NCI-H460 (cell line): ENCODE results near the gene MESD. TPM values are rescaled to one million over a fixed set of nuclear protein-coding genes. Genes with fewer than 3 reads are reported as not detected.
"Not testable (repeated sequence)": the region's sequence is repeated elsewhere in the genome, so short reads cannot be mapped to it uniquely, and the experiment has no call there.

Experiments
- DNase-seq: peaks from one replicate; pipeline ENCODE4 v3.0.0-alpha.2; 2016; ENCODE audit warnings: low read depth; ENCODE audit errors: extremely low read depth
- total RNA-seq: library from RNA; depleted of rRNA; stranded (reverse); fragments of >200 nt; shearing (Covaris generic); gene quantifications from 2 replicates; pipeline ENCODE4 v1.2.3, GENCODE V29; 2014

MESD gene
- total RNA-seq, 1 experiment from 2014 or later = 18.6 TPM

DNA sequence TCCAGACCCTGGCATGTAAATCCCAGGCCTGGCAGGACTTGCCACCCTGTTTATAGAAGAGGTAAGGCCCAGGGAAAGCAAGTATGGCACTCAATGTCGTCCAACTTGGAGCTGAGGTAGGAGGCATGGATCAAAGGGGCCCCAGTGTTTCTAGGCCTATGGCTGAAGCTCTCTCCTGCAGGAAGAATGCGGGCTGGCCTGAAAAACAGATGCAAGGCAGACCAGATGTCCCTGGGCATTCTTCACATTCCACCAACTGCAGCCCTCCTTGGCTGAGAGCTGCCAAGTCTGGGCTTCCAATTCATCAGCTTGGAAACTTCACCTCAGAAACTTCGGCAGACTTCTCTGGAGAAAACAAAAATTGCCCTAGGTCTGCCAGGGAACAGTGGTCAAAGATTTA lies 22.2 kb downstream of the MESD start:
- DNase-seq = no peak

DNA sequence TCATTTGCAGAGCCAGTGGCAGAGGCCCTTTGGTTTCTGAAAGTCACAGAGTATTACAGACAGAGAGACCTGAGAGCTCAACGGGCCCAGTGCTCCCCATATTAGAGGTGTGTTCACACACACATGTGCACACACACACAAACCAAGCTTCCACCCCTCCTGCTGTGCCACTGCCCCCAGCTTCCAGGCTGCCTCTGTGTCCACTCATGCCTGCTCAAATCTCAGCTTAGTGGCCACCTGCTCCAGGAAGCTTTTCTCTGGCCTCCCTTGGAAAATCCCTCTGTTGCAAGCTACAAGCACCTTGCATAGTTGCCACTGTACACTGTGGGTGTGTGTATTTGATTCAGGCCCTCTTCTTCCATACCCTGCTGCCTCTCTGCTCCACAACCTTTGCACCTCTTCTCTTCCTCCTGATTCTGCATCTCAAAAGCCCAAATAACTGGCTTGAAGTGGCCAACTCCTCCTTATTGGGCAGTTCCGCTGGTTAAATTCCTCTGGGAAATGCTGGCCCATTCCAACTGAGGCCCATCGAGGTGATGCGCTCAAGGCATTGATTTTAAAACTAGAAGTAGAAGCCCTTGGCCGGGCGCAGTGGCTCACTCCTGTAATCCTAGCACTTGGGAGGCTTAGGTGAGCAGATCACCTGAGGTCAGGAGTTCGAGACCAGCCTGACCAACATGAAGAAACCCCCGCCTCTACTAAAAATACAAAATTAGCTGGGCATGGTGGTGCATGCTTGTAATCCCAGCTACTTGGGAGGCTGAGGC lies 23.0 kb downstream of the MESD start:
- DNase-seq = no peak

DNA sequence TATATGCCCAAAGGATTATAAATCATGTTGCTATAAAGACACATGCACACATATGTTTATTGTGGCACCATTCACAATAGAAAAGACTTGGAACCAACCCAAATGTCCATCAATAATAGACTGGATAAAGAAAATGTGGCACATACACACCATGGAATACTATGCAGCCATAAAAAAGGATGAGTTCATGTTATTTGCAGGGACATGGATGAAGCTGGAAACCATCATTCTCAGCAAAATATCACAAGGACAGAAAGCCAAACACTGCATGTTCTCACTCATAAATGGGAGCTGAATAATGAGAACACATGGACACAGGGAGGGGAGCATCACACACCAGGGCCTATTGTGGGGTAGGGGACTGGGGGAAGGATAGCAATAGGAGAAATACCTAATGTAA lies 24.2 kb downstream of the MESD start:
- DNase-seq = not testable (repeated sequence)

DNA sequence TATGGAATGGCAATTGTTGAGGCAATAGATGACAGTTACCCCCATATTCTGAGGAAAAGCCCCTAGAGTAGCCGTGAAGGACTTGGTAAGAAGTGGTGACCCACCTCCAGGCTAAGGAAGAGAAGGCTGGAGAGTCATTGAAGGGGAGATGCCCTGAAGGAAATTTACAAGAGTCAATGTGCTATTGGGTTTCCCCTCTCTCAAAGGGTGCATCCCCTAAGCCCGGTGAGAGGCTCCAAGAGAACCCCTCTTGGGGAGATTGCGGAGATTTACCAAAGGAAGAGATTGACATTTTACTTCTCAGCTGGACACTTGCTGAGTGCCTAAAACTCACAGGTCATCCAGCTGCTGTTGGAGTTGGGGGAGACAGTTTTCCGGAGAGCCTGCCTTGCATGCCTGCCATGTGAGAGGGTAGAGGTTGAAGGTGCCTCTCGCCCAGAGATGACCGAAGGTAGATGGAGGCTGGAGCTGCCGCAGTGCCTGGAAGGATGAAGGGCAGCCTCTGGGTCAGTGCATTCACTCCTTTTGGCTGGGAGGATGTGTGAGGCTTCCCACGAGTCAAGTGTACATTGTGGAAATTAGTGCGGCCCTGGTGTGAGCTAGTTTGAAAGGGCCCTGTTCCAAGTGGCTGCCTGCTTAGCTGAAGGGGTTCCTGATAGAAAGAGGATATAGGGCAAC lies 30.7 kb downstream of the MESD start:
- DNase-seq = no peak

DNA sequence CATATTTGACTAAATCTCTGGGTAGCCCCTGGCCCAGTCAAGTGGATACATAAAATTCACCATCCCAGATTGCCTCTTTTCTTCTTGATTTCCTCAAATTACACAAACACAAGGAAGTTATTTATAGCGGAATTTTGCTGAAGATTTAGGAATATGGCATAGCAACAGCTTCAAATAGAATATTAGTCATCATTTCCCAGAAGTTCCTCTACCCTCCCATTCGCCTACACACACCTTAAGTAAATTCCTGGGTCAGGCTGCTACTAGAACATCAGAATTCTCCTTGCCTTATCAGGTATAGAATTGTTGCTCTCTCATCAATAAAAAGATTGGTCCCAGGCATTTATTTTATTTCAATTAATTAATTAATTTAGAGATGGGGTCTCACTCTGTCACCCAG lies 31.6 kb downstream of the MESD start:
- DNase-seq = no peak

DNA sequence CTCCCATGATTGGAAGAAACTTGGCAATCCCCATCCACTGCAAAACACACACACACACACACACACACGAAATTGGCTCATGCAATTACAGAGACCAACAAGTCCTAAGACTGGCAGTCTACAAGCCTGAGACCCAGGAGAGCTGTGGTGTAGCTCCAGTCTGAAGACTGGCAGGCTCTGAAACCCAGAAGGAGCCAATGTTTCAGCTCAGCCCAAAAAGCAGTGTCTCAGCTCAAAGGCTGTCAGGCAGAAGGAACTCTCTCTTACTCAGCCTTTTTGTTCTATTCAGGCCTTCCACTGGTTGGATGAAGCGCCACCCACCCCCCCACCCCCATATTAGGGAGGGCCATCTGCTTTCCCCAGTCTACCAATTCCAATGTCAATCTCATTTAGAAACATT lies 32.1 kb downstream of the MESD start:
- no peak for DNase-seq

DNA sequence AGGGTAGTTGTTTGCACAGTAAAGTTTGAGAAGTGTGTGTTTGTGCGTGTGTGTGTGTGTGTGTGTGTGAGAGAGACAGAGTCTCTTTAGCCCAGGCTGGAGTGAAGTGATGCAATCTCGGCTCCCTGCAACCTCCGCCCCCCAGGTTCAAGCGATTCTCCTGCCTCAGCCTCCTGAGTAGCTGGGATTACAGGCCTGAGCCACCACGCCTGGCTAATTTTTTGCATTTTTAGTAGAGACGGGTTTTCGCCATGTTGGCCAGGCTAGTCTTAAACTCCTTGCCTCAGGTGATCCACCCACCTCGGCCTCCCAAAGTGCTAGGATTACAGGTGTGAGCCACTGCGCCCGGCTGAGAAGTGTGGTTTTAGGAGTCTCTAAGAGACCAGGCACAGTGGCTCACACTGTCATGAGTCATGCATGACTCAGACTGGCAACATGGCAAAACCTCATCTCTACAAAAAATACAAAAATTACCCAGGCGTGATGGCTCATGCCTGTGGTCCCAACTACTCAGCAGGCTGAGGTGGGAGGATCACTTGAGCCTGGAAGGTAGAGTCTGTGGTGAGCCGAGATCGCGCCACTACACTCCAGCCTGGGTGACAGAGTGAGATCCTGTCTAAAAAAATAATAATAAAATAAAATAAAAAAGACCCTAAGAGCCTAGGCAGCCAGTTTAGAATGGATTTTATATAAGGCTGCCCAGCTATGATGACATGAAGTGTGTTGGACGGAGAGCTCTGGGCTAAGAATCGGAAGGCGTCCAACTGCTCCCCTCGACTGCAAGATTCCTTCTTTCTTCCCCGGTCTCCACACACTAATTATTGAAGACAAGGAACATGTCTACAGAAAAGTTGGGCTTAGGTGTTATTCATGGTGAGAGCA lies 33.8 kb downstream of the MESD start:
- peak; percentile 22 for DNase-seq

DNA sequence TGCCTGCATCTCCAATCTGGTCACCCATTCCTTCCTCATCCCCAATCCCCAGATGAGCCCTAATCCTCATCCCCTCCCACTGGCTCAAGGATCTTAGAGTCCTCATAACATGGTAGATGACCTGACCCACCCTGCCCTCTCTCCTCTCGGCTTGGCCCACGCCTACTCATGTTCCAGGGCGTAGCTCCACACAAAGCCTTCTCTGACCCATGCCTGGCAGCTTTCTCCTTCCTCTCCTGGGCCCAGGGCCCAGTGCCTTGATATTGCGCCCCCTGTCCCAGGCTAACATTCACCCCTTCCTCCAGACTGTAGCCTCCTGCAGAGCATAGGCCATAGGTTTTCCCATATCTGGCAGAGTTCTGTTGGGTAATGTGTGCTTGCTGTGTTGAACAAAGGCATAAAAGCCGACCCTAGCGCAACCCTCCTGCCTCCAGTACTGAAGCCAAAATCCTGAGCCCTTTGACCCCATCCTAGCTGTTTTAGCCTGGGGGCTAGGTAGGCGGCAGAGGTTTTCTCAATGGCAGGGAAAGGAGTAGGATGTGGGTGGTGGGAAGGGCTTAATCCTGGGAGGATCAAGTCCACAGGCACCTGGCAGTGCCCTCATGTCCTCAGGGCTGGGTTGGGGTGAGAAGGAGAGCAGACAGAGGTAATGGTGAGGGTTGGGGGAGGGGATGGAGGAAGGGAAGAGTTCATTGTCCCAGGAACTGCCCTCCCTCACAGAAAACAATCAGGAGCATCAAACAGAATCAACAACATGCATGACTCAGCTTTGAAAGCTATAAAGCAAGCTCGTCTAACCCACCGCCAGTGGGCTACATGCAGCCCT lies 35.5 kb downstream of the MESD start:
- no peak for DNase-seq

DNA sequence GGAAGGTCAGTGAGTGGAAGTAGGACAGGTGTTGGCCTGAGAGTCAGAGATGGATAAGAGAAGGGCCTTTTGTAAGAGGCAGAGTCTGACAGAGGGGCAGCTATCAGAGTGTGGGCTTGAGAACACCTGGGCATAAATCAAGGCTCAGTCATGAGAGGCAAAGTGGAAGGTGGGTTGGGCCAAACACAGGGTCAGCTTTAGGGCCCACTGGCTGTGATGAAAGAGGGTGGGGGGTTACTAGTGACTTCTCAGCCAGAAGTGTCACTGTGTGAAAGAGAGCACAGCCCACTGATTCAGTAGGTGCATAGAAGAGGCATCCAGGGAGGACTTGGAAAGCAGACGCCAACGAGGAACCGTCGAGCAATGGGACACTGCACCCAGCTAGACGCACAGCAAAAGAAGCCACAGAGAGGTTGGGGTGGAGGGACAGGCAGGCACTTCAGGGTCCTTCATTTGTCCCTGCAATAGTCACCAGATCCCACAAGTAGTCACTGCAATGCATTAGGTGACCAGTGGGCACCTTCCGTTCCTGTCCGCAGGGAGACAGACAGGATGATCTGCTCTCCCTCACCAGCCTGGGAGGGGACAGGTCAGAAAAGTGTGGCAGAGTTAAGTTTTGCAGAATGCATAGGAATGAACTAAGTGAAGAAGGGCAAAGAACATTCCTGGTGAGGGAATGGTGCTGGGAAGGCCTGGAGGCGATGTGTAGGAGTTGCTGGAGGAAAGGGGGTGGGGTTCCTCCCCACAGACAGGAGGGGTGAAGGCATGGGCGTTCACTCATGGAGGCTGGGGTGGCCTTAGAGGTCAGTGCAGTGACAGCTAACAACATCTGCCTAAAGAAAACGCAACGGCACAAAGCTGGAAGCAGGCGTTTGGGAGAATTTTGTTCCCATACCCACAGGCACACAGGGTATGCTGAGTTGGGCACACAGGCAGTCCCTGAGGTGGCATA lies 36.3 kb downstream of the MESD start:
- no peak for DNase-seq

DNA sequence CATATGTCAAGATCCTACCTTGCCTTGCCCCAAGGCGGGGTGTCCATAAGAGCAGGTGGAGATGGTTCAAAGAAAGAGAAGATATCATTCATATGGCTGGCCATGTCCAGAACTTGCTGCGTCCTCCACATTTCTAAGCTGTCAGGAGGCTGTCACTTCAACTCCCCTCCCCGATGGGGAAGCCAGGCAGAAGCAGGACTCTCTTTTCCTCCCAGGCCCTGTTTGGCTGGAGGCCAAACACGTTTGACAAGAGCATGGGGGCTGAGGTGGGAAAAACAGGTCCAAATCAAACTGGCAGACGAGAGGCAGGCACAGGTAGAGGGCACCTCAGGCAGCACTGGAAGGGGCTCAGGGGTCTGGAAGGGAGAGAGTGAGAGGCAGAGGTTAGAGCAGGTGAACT lies 37.7 kb downstream of the MESD start:
- no peak for DNase-seq

DNA sequence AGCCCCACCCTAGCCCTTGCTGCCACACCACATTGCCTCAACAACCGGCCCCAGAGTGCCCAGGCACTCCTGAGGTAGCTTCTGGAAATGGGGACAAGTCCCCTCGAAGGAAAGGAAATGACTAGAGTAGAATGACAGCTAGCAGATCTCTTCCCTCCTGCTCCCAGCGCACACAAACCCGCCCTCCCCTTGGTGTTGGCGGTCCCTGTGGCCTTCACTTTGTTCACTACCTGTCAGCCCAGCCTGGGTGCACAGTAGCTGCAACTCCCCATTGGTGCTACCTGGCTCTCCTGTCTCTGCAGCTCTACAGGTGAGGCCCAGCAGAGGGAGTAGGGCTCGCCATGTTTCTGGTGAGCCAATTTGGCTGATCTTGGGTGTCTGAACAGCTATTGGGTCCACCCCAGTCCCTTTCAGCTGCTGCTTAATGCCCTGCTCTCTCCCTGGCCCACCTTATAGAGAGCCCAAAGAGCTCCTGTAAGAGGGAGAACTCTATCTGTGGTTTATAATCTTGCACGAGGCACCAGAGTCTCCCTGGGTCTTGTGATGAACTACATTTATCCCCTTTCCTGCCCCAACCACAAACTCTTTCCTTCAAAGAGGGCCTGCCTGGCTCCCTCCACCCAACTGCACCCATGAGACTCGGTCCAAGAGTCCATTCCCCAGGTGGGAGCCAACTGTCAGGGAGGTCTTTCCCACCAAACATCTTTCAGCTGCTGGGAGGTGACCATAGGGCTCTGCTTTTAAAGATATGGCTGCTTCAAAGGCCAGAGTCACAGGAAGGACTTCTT lies 39.1 kb downstream of the MESD start:
- DNase-seq = no peak

DNA sequence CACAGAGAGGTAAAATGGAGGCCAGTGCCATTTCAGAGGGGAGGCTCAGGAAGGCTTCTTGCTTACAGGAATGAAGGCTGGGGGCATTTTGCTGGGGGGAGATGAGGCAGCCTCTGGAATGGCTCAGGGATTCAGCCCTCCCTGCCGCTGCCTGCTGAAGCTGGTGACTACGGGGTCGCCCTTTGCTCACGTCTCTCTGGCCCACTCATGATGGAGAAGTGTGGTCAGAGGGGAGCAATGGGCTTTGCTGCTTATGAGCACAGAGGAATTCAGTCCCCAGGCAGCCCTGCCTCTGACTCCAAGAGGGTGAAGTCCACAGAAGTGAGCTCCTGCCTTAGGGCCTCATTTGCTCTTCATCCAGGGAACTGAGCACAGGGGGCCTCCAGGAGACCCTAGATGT lies 39.9 kb downstream of the MESD start:
- DNase-seq = no peak

DNA sequence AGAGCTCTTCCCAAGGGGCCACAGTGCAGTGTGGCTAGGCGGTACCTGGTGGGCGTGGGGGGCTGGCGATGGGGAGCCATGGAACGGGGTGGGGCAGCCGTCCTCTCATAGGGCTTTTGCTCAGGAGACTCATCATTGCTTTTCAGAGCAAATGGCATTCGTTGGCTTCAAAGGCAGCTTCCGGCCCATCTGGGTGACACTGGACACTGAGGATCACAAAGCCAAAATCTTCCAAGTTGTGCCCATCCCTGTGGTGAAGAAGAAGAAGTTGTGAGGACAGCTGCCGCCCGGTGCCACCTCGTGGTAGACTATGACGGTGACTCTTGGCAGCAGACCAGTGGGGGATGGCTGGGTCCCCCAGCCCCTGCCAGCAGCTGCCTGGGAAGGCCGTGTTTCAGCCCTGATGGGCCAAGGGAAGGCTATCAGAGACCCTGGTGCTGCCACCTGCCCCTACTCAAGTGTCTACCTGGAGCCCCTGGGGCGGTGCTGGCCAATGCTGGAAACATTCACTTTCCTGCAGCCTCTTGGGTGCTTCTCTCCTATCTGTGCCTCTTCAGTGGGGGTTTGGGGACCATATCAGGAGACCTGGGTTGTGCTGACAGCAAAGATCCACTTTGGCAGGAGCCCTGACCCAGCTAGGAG lies 40.8 kb downstream of the MESD start:
- no peak for DNase-seq

DNA sequence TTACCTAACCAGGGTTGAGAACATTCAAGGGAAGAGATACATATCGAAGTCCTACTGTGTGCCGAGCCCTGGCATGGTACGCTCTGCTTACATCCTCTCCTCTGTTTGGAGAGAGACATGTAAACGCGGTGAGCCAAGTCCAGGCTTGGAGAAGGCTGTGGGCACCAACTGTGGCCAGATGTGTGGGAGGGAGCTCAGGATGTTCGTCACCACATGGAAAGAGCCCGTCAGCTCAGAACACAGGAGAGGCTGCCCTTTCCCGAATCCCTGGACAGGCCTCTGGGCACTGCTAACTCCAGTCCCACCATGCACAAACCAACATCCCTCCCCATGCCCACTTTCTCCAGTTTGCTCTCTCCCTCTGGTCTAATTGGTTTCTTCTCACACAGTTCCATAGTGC lies 43.0 kb downstream of the MESD start:
- no peak for DNase-seq

DNA sequence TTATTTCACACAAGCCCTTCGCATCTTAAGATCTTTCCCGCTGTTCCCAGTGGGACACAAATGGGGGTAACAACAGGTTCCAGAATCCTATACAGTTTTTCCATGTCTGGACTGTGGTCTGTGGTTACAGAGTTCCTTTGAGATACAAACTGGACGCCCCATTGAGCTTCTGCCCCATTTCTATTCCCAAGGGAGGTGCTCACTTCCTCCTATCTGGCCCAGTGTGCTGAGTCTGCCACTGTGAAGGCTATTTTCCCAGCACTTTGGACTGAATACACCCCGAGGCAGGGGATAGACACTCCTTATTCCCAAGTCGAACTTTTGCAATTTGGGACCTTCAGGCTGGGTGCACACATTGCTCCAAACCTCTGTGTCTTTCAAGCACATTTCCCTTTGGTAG lies 44.0 kb downstream of the MESD start:
- DNase-seq = no peak

DNA sequence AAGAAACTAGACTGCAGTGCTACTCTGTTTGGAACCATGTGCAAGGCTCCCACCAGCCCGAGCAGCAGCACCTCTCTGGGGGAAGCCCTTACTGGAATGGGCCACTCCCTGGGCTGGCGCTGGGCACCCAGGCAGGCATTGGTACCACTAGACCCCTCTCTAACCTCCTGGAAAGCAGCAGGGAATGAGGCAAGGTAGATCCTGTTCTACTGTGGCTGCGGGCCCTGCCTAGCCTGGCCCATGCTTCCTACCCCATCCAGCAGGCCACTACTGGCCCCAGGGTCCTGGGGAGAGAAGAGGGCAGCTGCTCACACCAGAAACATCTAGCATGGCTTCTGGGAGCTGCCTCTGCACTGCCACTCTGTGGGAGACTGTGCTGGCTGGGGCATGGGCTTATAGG lies 44.8 kb downstream of the MESD start:
- DNase-seq = no peak

DNA sequence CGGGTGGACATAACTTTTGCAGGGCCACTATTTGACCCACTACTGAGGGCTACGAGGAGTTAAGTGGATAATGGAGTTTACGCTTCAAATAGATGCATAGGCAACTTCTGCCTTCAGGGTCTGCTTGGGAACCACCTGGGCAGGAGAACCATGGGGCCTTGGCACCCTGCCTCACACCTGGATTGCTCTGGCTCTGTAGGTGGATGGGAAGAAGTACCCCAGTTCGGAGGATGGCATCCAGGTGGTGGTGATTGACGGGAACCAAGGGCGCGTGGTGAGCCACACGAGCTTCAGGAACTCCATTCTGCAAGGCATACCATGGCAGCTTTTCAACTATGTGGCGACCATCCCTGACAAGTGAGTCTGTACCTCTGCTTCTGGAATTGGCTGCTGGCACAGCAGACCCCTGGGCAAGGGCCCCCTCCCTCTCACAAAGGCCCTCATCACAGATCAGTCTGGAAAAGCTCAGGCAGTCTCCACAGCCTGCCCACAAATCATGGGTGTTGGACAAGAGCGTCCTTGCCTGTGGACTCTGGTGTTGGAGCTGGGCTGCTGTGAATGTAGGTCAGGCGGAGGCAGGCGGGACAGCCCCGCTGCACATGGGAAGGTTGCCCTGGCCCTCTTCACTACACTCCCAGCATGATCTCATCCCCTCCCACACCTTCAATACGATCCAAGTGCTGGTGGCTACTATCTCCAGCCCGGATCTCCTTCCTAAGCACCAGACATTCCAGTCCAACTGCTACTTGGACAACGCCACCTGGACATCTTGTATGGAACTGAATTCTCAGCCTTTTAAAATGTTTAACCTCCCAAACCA lies 46.7 kb downstream of the MESD start:
- no peak for DNase-seq
